NT2/D1 (cell line): ENCODE measurements around the gene UNG.

Source experiments
- YY1 ChIP-seq: IDR thresholded peaks from 2 replicates; pipeline ENCODE4 v1.6.1; 2011; ENCODE audit not compliant: insufficient read length, insufficient read depth
- ZNF274 ChIP-seq: IDR thresholded peaks from 2 replicates; pipeline ENCODE4 v1.6.1; 2011; ENCODE audit warnings: mild to moderate bottlenecking, low read depth, low read length

- TF ChIP-seq YY1 (no peak), ZNF274 (no peak)
Observed at GRCh38 chr12:109115404-109115757, 18.0 kb downstream of the UNG start.
